Astrocyte (in vitro differentiated cells and primary cell): ENCODE measurements around the gene PNPLA7.

Experiments
- CTCF ChIP-seq: IDR thresholded peaks from 2 replicates; pipeline ENCODE4 v1.5.1; 2011; ENCODE audit warnings: low read depth, mild to moderate bottlenecking, inconsistent platforms, low read length, moderate library complexity; ENCODE audit not compliant: insufficient read depth
- EZH2 ChIP-seq: IDR thresholded peaks from 2 replicates; pipeline ENCODE4 v1.6.1; 2012; ENCODE audit warnings: mild to moderate bottlenecking, low read length, inconsistent platforms; ENCODE audit not compliant: insufficient read depth

GRCh38 chr9:137586854-137587253, 36.7 kb upstream of the PNPLA7 start:
- TF ChIP-seq CTCF (no peak), EZH2 (no peak)
